GM19395 (cell line): ENCODE results near the gene AIF1L.
A peak's percentile ranks its signal among the peaks of the same experiment; 100 is the strongest.

Experiments
- ATAC-seq: cut with Tn5 transposase; IDR thresholded peaks from one replicate; pipeline ENCODE4 v1.9.1; 2021; ENCODE audit warnings: mild to moderate bottlenecking, moderate library complexity; ENCODE audit not compliant: unreplicated experiment

The AIF1L gene

GRCh38 chr9:131096269-131097125 is at the start of gene AIF1L:
AIF1L (plus strand) TSS chr9:131096531; CDS start chr9:131096630, 99 bp downstream.
- ATAC-seq = no peak

GRCh38 chr9:131046581-131047202 is 49.6 kb upstream of the AIF1L start:
- peak; percentile 61 for ATAC-seq

GRCh38 chr9:131048332-131048731 is 48.0 kb upstream of the AIF1L start:
- ATAC-seq = no peak

- ATAC-seq = no peak
These were observed 47.5 kb upstream of the AIF1L start for GRCh38 chr9:131048820-131049219.

GRCh38 chr9:131049829-131050715 is 46.3 kb upstream of the AIF1L start:
- no peak for ATAC-seq

GRCh38 chr9:131050831-131051230 is 45.5 kb upstream of the AIF1L start:
- ATAC-seq = no peak

- ATAC-seq = no peak
These were observed 44.5 kb upstream of the AIF1L start for GRCh38 chr9:131051592-131052517.

GRCh38 chr9:131053896-131054295 is 42.4 kb upstream of the AIF1L start:
- no peak for ATAC-seq

GRCh38 chr9:131056781-131057506 is 39.4 kb upstream of the AIF1L start:
- ATAC-seq = no peak

- ATAC-seq = no peak
These were observed 35.3 kb upstream of the AIF1L start for GRCh38 chr9:131060900-131061630.

- ATAC-seq = no peak
These were observed 33.4 kb upstream of the AIF1L start for GRCh38 chr9:131062969-131063368.

GRCh38 chr9:131065599-131065998 is 30.7 kb upstream of the AIF1L start:
- no peak for ATAC-seq

GRCh38 chr9:131067625-131068024 is 28.7 kb upstream of the AIF1L start:
- no peak for ATAC-seq

GRCh38 chr9:131068076-131068816 is 28.1 kb upstream of the AIF1L start:
- ATAC-seq = no peak

GRCh38 chr9:131069699-131070098 is 26.6 kb upstream of the AIF1L start:
- no peak for ATAC-seq

GRCh38 chr9:131072107-131072870 is 24.0 kb upstream of the AIF1L start:
- no peak for ATAC-seq

GRCh38 chr9:131072871-131073237 is 23.5 kb upstream of the AIF1L start:
- ATAC-seq = no peak
